ENCODE data around the gene ADGRV1. TPM values are rescaled to one million over a fixed set of nuclear protein-coding genes. Genes with fewer than 3 reads are reported as not detected.

The ADGRV1 gene
- total RNA-seq, 1 donor from 2014 or later = 0.99 TPM

GRCh38 chr5:90902651-90903386 is 344.2 kb downstream of the ADGRV1 start:
- no peak for TF ChIP-seq CTCF (IDR thresholded peaks at IDR 0.05)
- H3K27ac Mint-ChIP-seq (ENCODE audit: unreplicated experiment) = no peak overlapping the region
- peaks cover 27% of the 10 kb centered on the region for H3K27me3 Mint-ChIP-seq (ENCODE audit: unreplicated experiment)
- no peaks in the 10 kb centered on the region for H3K36me3 Mint-ChIP-seq (ENCODE audit: unreplicated experiment)
- no peaks in the 10 kb centered on the region for H3K9me3 Mint-ChIP-seq (ENCODE audit: unreplicated experiment)
- H3K4me1 Mint-ChIP-seq (ENCODE audit: unreplicated experiment) = no peaks in the 10 kb centered on the region
- no peak for DNase-seq (ENCODE audit: extremely low spot score, unreplicated experiment)
- no peak overlapping the region for H3K4me3 Mint-ChIP-seq (ENCODE audit: unreplicated experiment)

GRCh38 chr5:90909101-90909503 is 350.5 kb downstream of the ADGRV1 start:
- no peaks in the 10 kb centered on the region for H3K36me3 Mint-ChIP-seq (ENCODE audit: unreplicated experiment)
- H3K4me1 Mint-ChIP-seq (ENCODE audit: unreplicated experiment) = no peaks in the 10 kb centered on the region
- DNase-seq (ENCODE audit: extremely low spot score, unreplicated experiment) = no peak
- H3K27ac Mint-ChIP-seq (ENCODE audit: unreplicated experiment) = no peak overlapping the region
- no peak overlapping the region for H3K4me3 Mint-ChIP-seq (ENCODE audit: unreplicated experiment)
- no peak for TF ChIP-seq CTCF (IDR thresholded peaks at IDR 0.05)
- no peaks in the 10 kb centered on the region for H3K9me3 Mint-ChIP-seq (ENCODE audit: unreplicated experiment)
- peaks cover 22% of the 10 kb centered on the region for H3K27me3 Mint-ChIP-seq (ENCODE audit: unreplicated experiment)

- H3K27ac Mint-ChIP-seq (ENCODE audit: unreplicated experiment) = no peak overlapping the region
- no peaks in the 10 kb centered on the region for H3K36me3 Mint-ChIP-seq (ENCODE audit: unreplicated experiment)
- no peaks in the 10 kb centered on the region for H3K9me3 Mint-ChIP-seq (ENCODE audit: unreplicated experiment)
- no peak for TF ChIP-seq CTCF (IDR thresholded peaks at IDR 0.05)
- peaks cover 18% of the 10 kb centered on the region for H3K27me3 Mint-ChIP-seq (ENCODE audit: unreplicated experiment)
- DNase-seq (ENCODE audit: extremely low spot score, unreplicated experiment) = no peak
- no peak overlapping the region for H3K4me3 Mint-ChIP-seq (ENCODE audit: unreplicated experiment)
- no peaks in the 10 kb centered on the region for H3K4me1 Mint-ChIP-seq (ENCODE audit: unreplicated experiment)
These were observed 351.3 kb downstream of the ADGRV1 start for GRCh38 chr5:90909940-90910339.

- no peak overlapping the region for H3K4me3 Mint-ChIP-seq (ENCODE audit: unreplicated experiment)
- H3K36me3 Mint-ChIP-seq (ENCODE audit: unreplicated experiment) = no peaks in the 10 kb centered on the region
- no peak for DNase-seq (ENCODE audit: extremely low spot score, unreplicated experiment)
- H3K27ac Mint-ChIP-seq (ENCODE audit: unreplicated experiment) = no peak overlapping the region
- no peaks in the 10 kb centered on the region for H3K4me1 Mint-ChIP-seq (ENCODE audit: unreplicated experiment)
- no peak for TF ChIP-seq CTCF (IDR thresholded peaks at IDR 0.05)
- peaks cover 19% of the 10 kb centered on the region for H3K27me3 Mint-ChIP-seq (ENCODE audit: unreplicated experiment)
- H3K9me3 Mint-ChIP-seq (ENCODE audit: unreplicated experiment) = no peaks in the 10 kb centered on the region
These were observed 352.6 kb downstream of the ADGRV1 start for GRCh38 chr5:90911169-90911568.

GRCh38 chr5:90912476-90912875 is 353.9 kb downstream of the ADGRV1 start:
- Mint-ChIP-seq H3K4me1 (ENCODE audit: unreplicated experiment) (no peaks in the 10 kb centered on the region), H3K27ac (ENCODE audit: unreplicated experiment) (no peak overlapping the region), H3K27me3 (ENCODE audit: unreplicated experiment) (peaks cover 12% of the 10 kb centered on the region), H3K36me3 (ENCODE audit: unreplicated experiment) (no peaks in the 10 kb centered on the region), H3K4me3 (ENCODE audit: unreplicated experiment) (no peak overlapping the region), H3K9me3 (ENCODE audit: unreplicated experiment) (no peaks in the 10 kb centered on the region)
- DNase-seq (ENCODE audit: extremely low spot score, unreplicated experiment) = no peak
- TF ChIP-seq CTCF (IDR thresholded peaks at IDR 0.05) = no peak
